ENCODE data around the gene ANKRD9.

Gene ANKRD9

DNA sequence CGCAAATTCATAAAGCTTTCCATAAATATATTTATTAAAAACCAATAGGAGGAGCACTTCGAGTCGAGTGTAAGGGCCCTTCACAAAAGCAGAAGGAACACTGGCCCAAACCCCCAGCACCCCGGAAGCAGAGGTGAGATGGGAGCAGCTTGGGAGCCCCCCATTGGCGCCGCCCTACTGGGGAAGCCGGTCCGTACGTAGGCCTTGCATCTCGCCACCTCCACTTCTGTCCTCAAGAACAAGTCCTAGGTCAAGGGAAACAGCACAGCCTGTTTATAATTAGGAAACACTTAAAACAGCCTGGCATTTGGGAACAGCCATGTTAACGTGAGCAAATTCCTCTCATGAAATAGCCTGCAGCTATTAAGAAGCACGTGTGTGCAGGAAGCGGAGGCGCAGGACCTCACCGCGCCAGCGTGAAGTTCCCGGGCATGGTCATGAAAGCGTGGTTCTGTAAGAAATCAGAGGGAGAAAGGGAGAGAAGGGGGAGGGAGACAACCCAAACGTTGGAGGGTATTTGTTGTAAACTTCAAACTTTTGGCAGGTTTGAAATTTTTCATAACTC, 7.7 kb downstream of the ANKRD9 start:
- DNase-seq: no peak
- Mint-ChIP-seq H3K36me3 (peaks cover 4% of the 10 kb centered on the region), H3K4me3 (no peak overlapping the region), H3K27ac (no peak overlapping the region), H3K9me3 (no peaks in the 10 kb centered on the region), H3K4me1 (peaks cover 10% of the 10 kb centered on the region), H3K27me3 (no peaks in the 10 kb centered on the region)
- CTCF ChIA-PET: interaction anchor here (0.5 to 2.7 kb wide), 2 partner anchors 22 to 160 kb away, joined by 3 to 10 read pairs; no protein-coding TSS in a partner anchor

DNA sequence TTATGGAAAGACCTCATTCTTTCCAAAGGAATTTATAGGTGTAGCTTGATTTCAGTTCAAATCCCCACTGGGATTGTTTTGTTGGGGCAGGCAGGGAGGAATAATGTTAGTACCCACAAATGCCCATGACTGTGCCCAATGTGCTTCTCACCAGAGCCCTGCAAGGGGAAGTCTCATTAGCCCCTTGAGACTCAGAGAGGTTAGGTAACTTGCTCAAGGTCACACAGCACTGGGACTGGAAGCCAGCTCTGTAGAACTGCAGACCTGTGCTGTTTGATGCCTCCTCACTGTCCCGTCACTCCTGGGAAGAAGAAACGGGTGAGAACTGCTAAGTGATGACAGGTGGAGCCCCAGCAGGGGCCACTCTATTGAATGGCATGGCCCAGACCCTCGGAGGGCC, 8.9 kb downstream of the ANKRD9 start:
- CTCF ChIA-PET: interaction anchor here (0.7 to 2.7 kb wide), 3 partner anchors 9 to 62 kb away, joined by 3 to 10 read pairs (median 4); partner anchors contain the start of gene ANKRD9
- Mint-ChIP-seq H3K27me3 (no peaks in the 10 kb centered on the region), H3K4me1 (peaks cover 10% of the 10 kb centered on the region), H3K9me3 (no peaks in the 10 kb centered on the region), H3K36me3 (peaks cover 1% of the 10 kb centered on the region), H3K27ac (no peak overlapping the region), H3K4me3 (no peak overlapping the region)
- DNase-seq: no peak

DNA sequence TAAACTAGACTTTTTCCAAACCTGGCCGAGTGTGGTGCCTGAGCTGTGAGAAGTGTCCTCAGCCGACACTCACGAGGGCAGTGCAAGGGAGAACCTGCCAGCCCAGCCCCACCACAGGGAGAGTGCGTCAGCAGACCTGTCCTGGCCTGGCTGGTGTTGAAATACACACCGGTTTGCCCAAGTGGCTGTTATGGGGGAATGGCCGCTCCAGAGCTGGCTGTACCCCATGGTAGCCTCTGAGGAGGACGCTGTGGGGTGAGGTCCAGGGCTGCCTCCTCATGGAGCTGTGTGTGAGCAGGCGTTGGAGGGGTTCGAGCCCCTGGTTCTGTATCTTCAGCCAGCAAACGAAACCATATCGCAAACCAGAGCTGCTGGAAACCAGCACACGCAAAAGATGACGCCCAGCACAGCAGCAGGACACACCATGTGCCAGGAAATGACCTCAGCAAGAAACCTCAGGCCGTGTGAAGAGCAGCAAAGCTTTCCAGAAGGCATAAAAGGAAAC, 9.4 kb downstream of the ANKRD9 start:
- peaks cover 1% of the 10 kb centered on the region for H3K36me3 Mint-ChIP-seq
- H3K27me3 Mint-ChIP-seq: no peaks in the 10 kb centered on the region
- H3K4me3 Mint-ChIP-seq: no peak overlapping the region
- no peaks in the 10 kb centered on the region for H3K9me3 Mint-ChIP-seq
- DNase-seq: peak; percentile 41
- peak overlapping the region; percentile 24 for H3K27ac Mint-ChIP-seq
- CTCF ChIA-PET: interaction anchor here (0.7 to 2.7 kb wide), 3 partner anchors 10 to 62 kb away, joined by 3 to 10 read pairs (median 4); partner anchors contain the start of gene ANKRD9
- peaks cover 10% of the 10 kb centered on the region for H3K4me1 Mint-ChIP-seq

DNA sequence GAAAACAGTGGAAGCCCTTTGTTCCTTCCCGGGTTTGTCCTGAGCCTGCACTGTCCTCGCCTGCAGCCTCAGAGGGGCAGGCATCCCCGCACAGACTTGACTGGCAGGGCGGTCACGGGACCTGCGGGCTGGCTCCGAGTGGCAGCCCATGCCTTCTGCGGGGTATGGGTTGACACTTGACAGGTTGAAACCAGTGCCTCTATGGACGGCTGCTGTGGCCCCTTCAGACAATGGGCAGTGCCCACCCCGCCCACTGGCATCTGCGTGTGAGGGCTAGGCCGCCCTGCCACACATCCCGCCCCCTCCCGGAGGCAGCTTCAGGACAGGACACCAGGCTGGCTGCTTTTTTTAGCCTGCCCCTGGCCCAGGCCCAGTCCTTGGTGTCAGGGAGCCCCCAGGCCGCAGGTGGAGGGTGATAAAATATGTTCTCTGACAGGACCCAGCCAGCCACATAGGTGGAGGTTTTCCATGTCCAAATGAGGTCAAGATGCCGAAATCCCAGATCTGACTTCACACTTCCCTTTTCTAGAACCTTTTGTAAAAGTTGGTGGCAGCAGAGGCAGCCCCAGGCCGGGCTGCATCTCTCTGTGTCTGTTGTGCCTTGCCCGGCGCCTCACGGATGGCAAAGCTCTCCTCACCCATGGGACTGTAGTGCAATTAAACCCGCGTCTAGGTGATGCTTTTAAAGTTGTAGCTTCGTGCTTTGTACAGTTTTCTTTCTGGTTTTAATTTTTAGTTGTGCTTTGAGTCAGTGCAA, 10.0 kb downstream of the ANKRD9 start:
- Mint-ChIP-seq H3K36me3 (peaks cover 1% of the 10 kb centered on the region), H3K4me3 (no peak overlapping the region), H3K4me1 (peaks cover 10% of the 10 kb centered on the region), H3K27ac (no peak overlapping the region), H3K27me3 (no peaks in the 10 kb centered on the region), H3K9me3 (no peaks in the 10 kb centered on the region)
- CTCF ChIA-PET: interaction anchor here (0.7 to 2.7 kb wide), 5 partner anchors 10 to 61 kb away, joined by 3 to 10 read pairs (median 4); partner anchors contain the start of gene ANKRD9
- DNase-seq: no peak

DNA sequence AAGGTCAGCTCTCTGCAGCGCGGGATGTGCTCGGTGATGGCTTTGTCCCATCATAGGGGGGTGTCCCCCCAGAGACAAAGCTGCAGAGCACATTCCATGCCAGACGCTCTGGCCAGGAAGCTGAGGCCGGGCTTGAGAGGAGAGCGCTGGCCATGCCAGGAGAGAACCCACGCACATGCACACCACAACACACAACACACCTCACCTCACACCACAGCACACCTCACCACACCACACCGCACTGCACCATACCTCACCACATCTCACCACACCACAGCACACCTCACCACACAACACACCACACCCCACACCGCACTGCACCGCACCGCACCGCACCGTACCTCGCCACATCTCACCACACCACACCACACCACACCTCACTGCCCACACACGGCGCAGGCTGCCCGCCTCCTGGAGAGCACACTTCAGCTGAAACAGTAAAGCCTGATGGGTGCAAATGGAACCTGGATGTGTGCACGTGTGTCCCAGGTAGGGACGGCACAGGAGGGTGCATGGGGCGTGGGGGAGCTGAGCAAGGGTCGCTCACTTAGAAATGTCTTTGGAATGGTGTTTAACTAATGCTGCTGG, 10.8 kb downstream of the ANKRD9 start:
- DNase-seq: no peak
- Mint-ChIP-seq H3K27ac (no peak overlapping the region), H3K4me1 (peaks cover 10% of the 10 kb centered on the region), H3K4me3 (no peak overlapping the region), H3K27me3 (no peaks in the 10 kb centered on the region), H3K36me3 (peaks cover 1% of the 10 kb centered on the region), H3K9me3 (no peaks in the 10 kb centered on the region)
- CTCF ChIA-PET: interaction anchor here (1.0 to 1.3 kb wide), 2 partner anchors 16 to 60 kb away, joined by 3 to 4 read pairs; no protein-coding TSS in a partner anchor

DNA sequence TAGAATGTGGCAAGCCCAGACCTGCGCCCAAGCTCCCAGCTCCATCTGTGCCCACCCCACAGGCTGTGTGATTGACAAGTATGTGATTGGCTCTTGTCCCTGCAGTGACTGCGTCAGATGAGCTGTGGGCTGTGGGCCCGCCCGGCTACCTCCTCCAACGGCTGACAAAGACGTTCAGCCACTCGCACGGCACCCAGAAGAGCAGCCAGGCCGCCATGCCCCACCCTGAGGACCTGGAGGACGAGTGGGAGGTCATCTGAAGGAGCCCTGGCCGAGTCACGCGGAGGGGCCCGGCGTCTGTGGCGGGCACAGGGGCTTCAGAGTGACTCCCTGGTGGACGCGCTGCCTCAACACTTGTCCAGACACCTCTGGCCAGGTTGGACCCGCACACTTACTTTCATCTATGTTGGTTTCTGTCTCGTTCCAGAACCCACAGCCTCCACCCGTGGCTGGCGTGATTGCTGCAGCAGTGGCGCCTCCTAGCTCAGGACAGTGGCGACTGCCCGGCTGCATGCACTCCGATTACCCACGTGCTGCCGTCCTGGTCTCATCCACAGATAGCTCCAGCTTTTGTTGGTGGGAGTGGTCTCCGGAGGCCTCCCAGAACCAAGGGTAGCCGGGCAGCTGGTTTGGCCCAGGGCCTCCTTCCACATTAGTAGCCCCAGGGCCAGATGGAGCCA, 11.4 kb downstream of the ANKRD9 start:
- Mint-ChIP-seq H3K4me3 (no peak overlapping the region), H3K9me3 (no peaks in the 10 kb centered on the region), H3K36me3 (peaks cover 1% of the 10 kb centered on the region), H3K27ac (no peak overlapping the region), H3K4me1 (peaks cover 10% of the 10 kb centered on the region), H3K27me3 (no peaks in the 10 kb centered on the region)
- no peak for DNase-seq
- CTCF ChIA-PET: interaction anchor here (1.0 to 1.3 kb wide), 2 partner anchors 17 to 59 kb away, joined by 3 to 4 read pairs; no protein-coding TSS in a partner anchor

DNA sequence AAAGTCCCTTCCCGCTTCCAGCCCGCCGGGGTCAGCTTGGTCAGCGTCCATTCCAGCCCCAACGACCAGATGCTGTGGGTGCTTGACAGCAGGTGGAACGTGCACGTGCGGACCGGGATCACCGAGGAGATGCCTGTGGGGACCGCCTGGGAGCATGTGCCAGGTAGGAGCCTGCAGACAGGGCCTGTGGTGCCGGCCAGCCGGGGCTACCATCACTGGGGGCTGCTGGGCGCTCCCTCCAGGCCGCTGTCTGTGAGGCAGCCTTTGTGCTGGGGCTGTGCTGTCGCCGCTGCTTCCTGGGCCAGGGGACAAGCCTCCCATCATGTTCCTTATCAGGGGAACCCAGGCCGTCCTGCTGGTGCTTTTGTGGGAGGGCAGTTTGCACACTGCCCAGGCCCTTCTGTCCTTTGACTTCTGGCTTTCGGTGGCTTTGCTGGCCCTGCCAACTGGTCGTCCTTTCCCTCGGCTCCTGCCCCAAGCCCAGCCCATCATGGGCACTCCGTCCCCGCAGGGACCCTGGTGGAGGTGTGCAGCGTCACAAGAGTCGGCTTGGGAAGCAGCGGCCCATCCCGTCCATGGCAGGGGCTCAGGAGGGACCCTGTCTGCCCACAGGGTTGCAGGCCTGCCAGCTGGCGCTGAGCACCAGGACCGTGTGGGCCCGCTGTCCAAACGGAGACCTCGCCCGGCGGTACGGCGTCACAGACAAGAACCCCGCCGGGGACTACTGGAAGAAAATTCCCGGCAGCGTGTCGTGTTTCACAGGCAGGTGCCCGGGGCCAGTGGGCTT, 12.4 kb downstream of the ANKRD9 start:
- DNase-seq: no peak
- CTCF ChIA-PET: no interaction called here
- no peaks in the 10 kb centered on the region for H3K27me3 Mint-ChIP-seq
- H3K36me3 Mint-ChIP-seq: peaks cover 1% of the 10 kb centered on the region
- H3K9me3 Mint-ChIP-seq: no peaks in the 10 kb centered on the region
- H3K4me1 Mint-ChIP-seq: peaks cover 10% of the 10 kb centered on the region
- H3K27ac Mint-ChIP-seq: no peak overlapping the region
- H3K4me3 Mint-ChIP-seq: no peak overlapping the region

DNA sequence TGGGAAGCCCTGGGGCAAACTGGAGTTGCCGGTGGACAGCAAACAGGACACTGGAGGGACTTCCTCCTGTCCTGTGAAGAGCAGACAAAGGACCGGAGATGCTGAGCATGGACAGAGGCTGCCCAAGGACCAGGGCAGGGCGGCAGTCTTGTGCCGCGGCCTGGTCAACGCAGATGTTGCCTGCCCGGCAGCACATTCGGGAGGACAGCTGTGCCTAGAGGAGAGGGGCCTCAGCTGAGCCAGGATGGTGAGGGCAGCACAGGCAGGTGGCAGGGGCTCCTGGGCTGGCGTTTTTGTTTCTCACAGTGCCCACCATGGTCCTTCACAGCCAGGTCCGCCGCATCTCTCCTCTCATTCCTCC, 13.3 kb downstream of the ANKRD9 start:
- H3K27ac Mint-ChIP-seq: no peak overlapping the region
- H3K4me1 Mint-ChIP-seq: peaks cover 10% of the 10 kb centered on the region
- H3K27me3 Mint-ChIP-seq: no peaks in the 10 kb centered on the region
- H3K36me3 Mint-ChIP-seq: peaks cover 1% of the 10 kb centered on the region
- DNase-seq: no peak
- CTCF ChIA-PET: no interaction called here
- H3K9me3 Mint-ChIP-seq: no peaks in the 10 kb centered on the region
- H3K4me3 Mint-ChIP-seq: no peak overlapping the region

DNA sequence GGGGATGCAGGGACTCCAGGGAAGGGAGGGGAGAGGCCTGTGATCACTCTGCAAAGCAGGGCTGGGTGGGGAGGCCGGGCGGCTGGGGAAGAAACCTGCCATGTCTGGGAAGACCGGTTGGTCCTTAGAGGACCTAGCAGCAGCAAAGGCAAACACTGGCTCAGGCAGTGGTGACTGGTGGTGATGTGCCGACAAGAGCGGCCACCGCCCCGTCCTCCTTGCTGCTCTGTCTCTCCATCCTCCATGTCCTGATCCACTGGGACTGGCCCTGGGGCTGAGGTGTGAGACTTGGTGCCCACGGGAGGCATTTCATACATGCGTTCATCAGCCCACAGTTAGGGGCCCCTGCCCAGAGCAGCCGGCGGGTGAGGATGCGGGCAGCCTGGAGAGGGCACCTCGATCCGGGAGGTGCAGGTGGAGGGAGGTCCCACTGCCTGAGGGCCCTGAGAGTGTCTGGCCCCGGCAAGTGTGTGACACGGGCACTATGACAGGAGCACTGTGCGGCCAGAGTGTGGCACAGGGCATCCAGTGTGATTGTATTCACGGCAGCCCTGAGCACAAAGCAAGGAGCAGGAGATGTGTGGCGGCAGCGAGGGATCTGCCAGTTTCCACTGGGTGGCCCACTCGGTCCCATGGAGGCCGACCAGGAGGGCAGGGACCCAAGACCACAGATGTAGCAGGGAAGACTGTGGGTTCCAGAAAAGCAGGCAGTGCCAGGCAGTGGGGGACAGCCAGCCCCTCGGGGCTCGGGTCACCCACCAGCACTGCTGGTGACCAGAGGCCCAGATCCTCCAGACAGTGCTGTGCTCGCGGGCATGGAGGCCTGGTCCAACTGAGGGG, 13.9 kb downstream of the ANKRD9 start:
- Mint-ChIP-seq H3K4me1 (peaks cover 9% of the 10 kb centered on the region), H3K27ac (no peak overlapping the region), H3K27me3 (no peaks in the 10 kb centered on the region), H3K9me3 (no peaks in the 10 kb centered on the region), H3K4me3 (no peak overlapping the region), H3K36me3 (peaks cover 1% of the 10 kb centered on the region)
- CTCF ChIA-PET: no interaction called here
- no peak for DNase-seq

DNA sequence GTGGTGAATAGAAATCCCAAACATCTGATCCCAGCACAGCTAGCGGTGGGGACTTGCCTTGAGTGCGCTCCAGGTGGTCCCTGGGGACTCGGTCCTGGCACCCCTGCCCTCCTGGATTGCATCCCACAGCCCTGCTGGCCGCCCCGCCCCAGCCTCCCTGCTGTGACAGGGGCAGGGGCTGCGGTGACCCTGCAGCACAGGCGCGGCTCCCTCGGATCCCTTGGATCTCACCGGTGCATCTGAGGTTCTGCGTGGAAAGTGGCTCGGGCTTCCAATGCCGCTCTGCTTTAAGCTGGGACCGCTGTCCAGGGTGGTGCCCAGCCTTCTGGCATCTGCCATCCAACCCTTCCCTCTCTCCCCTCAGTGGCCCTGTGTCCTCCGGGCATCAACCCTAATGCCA, 16.0 kb downstream of the ANKRD9 start:
- H3K4me3 Mint-ChIP-seq: no peak overlapping the region
- H3K9me3 Mint-ChIP-seq: no peaks in the 10 kb centered on the region
- no peak overlapping the region for H3K27ac Mint-ChIP-seq
- no peaks in the 10 kb centered on the region for H3K4me1 Mint-ChIP-seq
- no peak for DNase-seq
- no peaks in the 10 kb centered on the region for H3K27me3 Mint-ChIP-seq
- no peaks in the 10 kb centered on the region for H3K36me3 Mint-ChIP-seq
- CTCF ChIA-PET: no interaction called here

DNA sequence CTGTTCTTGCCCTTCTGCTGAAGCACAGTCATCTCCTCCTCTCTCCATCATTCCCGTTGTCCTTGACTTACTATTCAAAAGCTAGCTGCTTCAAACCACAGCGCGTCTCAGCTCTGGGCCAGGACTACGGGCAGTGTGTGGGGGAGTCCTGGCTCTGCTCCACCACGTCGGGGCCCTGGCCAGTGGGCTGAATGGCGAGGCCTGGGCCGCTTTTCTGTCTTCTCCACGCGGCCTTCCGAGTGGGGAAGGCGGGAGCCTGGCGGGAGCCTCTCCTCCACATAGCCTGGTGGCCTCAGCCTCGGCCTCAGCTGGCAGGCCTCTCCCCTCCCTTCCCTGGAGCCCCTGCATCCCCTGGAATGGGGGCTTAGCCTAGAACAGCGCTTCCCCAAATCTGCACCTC, 16.5 kb downstream of the ANKRD9 start:
- no peak for DNase-seq
- no peaks in the 10 kb centered on the region for H3K27me3 Mint-ChIP-seq
- no peak overlapping the region for H3K27ac Mint-ChIP-seq
- no peak overlapping the region for H3K4me3 Mint-ChIP-seq
- no peaks in the 10 kb centered on the region for H3K4me1 Mint-ChIP-seq
- H3K36me3 Mint-ChIP-seq: no peaks in the 10 kb centered on the region
- no peaks in the 10 kb centered on the region for H3K9me3 Mint-ChIP-seq
- CTCF ChIA-PET: no interaction called here

DNA sequence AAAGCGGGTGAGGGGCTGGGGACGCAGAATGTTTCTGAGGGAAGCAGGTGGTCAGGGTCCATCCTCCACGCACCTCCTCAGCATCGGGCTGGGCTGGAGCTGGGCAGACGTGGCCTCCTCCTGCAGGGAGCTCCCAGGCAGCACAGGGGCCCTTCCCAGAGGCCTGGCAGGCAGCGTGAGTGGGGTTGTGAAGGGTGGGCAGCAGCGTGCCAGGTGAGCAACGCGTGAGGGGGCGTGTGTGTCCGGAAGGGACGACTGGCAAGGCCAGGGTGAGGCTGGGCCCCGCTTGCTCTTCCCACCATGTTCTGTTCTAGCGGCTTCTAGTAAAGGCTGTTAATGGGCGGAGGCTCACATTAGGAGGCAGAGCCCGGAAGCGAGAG, 17.1 kb downstream of the ANKRD9 start:
- no peak for DNase-seq
- CTCF ChIA-PET: no interaction called here
- no peak overlapping the region for H3K4me3 Mint-ChIP-seq
- no peaks in the 10 kb centered on the region for H3K27me3 Mint-ChIP-seq
- no peaks in the 10 kb centered on the region for H3K36me3 Mint-ChIP-seq
- H3K9me3 Mint-ChIP-seq: no peaks in the 10 kb centered on the region
- no peaks in the 10 kb centered on the region for H3K4me1 Mint-ChIP-seq
- H3K27ac Mint-ChIP-seq: no peak overlapping the region

Data from activated naive CD4-positive, alpha-beta T cell treated with anti-CD3 and anti-CD28 coated beads, Interleukin-2, amount 10 ng/mL, durations not matched to agents 7 days and 5 days (primary cell).